Neural progenitor cell (in vitro differentiated cells): ENCODE measurements around the gene EMC8.

Experiments used
- EZH2 ChIP-seq: fragments of 200-600 bp; sonication (generic); IDR thresholded peaks from 2 replicates; pipeline ENCODE4 v1.6.1; 2017; ENCODE audit warnings: antibody characterized with exemption, mild to moderate bottlenecking, moderate library complexity
- TF ChIP-seq, protein P1 (sequence below): fragments of 200-600 bp; sonication (generic); IDR thresholded peaks from 2 replicates; pipeline ENCODE4 v1.5.1; 2017; ENCODE audit warnings: antibody characterized with exemption, mild to moderate bottlenecking

DNA sequence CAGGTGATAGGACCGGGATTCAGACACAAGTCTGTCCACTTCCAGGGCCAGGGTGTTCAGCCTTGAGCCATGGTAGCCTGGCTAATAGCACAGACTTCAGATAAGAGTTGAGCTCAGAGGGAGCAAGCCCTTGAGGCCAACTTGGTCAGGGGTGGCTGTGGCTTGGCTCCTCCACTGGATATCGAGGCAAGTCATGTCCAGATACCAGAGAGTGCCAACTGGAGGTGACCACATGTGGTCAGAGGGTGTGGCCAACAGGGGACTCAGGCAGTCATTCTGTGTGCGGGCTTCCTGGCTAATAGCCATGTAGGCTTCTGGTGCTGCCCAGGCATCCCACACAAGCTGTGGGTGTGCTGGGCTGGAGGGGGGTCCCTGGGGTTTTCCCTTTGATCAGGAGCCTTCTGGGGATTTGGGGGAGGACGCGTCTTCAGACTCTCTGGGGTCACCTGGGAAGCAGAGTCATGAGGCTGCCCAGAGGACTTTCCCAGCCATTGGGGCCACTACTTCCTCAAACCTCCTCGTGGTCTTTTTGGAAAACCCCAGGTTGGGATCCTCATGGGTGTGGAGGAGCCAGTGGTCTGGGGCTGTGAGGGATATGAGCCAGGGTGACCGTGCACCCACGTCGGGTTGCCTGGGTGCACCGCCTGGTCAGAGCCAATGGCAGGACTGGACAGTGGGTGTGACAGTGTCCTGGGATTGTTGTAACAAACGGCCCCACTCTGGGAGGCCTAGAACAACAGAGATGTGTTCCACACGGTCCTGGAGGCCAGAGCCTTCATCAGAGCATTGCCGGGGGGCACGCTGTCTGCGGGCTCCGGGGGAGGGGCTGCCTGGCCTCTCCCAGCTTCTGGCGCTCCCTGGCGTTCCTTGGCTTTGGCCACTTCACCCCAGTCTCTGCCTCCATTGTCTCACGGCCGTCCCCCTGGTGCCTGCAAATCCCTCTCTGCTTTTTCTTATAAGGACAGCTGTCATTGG is 25.1 kb upstream of the EMC8 start:
- no peak for TF ChIP-seq EZH2
- TF ChIP-seq, protein P1, sequence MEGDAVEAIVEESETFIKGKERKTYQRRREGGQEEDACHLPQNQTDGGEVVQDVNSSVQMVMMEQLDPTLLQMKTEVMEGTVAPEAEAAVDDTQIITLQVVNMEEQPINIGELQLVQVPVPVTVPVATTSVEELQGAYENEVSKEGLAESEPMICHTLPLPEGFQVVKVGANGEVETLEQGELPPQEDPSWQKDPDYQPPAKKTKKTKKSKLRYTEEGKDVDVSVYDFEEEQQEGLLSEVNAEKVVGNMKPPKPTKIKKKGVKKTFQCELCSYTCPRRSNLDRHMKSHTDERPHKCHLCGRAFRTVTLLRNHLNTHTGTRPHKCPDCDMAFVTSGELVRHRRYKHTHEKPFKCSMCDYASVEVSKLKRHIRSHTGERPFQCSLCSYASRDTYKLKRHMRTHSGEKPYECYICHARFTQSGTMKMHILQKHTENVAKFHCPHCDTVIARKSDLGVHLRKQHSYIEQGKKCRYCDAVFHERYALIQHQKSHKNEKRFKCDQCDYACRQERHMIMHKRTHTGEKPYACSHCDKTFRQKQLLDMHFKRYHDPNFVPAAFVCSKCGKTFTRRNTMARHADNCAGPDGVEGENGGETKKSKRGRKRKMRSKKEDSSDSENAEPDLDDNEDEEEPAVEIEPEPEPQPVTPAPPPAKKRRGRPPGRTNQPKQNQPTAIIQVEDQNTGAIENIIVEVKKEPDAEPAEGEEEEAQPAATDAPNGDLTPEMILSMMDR: no peak
